Activated T-helper 2 cell treated with anti-CD3 and anti-CD28 coated beads, Interferon-gamma antibody, Interleukin-2, Interleukin-4, amounts not matched to agents 10 μg/mL and 5 μg/mL and 100 μg/mL, durations not matched to agents 14 hours and 24 hours and 36 hours (primary cell): ENCODE measurements around the gene NHERF1. TPM values are rescaled to one million over a fixed set of nuclear protein-coding genes. Genes with fewer than 3 reads are reported as not detected.
A peak's percentile ranks its signal among the peaks of the same experiment; 100 is the strongest.

Experiments
- DNase-seq: peaks from one replicate; pipeline ENCODE4 v3.0.0; 2021; ENCODE audit warnings: low spot score
- H3K27ac Mint-ChIP-seq: one replicate; pipeline ENCODE4 v1.8.0; 2021; ENCODE audit warnings: mixed read lengths
- H3K27me3 Mint-ChIP-seq: one replicate; pipeline ENCODE4 v1.8.0; 2021; ENCODE audit warnings: low read depth, mixed read lengths
- H3K36me3 Mint-ChIP-seq: one replicate; pipeline ENCODE4 v1.8.0; 2021; ENCODE audit warnings: low read depth, mixed read lengths
- H3K4me1 Mint-ChIP-seq: one replicate; pipeline ENCODE4 v1.8.0; 2021; ENCODE audit warnings: low read depth, mixed read lengths
- H3K4me3 Mint-ChIP-seq: one replicate; pipeline ENCODE4 v1.8.0; 2021; ENCODE audit warnings: low read depth, mild to moderate bottlenecking, moderate library complexity, mixed read lengths
- H3K9me3 Mint-ChIP-seq: one replicate; pipeline ENCODE4 v1.8.0; 2021; ENCODE audit warnings: mixed read lengths
- intact Hi-C: fragments of 100-400 bp; cut with micrococcal nuclease; formaldehyde crosslinking; loops from one replicate; pipeline ENCODE4 v1.15.1; 2023
- total RNA-seq: library from RNA; stranded (reverse); gene quantifications from 2 replicates; pipeline ENCODE4 v1.2.3, GENCODE V29; 2022

The NHERF1 gene
- total RNA-seq, 1 donor from 2014 or later = 133 TPM

GRCh38 chr17:74768069-74768762 lies 19.8 kb downstream of the NHERF1 start:
- no peak overlapping the region for H3K27ac Mint-ChIP-seq
- H3K9me3 Mint-ChIP-seq = no peaks in the 10 kb centered on the region
- no peak for DNase-seq
- peaks cover 58% of the 10 kb centered on the region for H3K36me3 Mint-ChIP-seq
- H3K4me3 Mint-ChIP-seq = no peak overlapping the region
- peaks cover 13% of the 10 kb centered on the region for H3K4me1 Mint-ChIP-seq
- no peaks in the 10 kb centered on the region for H3K27me3 Mint-ChIP-seq
- intact Hi-C loops = no loop called here

- DNase-seq = no peak
- intact Hi-C loops = no loop called here
- peaks cover 61% of the 10 kb centered on the region for H3K36me3 Mint-ChIP-seq
- H3K27ac Mint-ChIP-seq = peak overlapping the region; percentile 1
- no peaks in the 10 kb centered on the region for H3K27me3 Mint-ChIP-seq
- H3K4me3 Mint-ChIP-seq = no peak overlapping the region
- no peaks in the 10 kb centered on the region for H3K9me3 Mint-ChIP-seq
- H3K4me1 Mint-ChIP-seq = peaks cover 13% of the 10 kb centered on the region
Measured at GRCh38 chr17:74768763-74769114, 20.3 kb downstream of the NHERF1 start.

GRCh38 chr17:74769266-74769855 lies 20.9 kb downstream of the NHERF1 start:
- Mint-ChIP-seq H3K9me3 (no peaks in the 10 kb centered on the region), H3K36me3 (peaks cover 67% of the 10 kb centered on the region), H3K27ac (no peak overlapping the region), H3K4me1 (peaks cover 18% of the 10 kb centered on the region), H3K4me3 (no peak overlapping the region), H3K27me3 (no peaks in the 10 kb centered on the region)
- intact Hi-C loops = no loop called here
- no peak for DNase-seq

- H3K27ac Mint-ChIP-seq = peak overlapping the region; percentile 43
- no peaks in the 10 kb centered on the region for H3K9me3 Mint-ChIP-seq
- no peak for DNase-seq
- H3K4me1 Mint-ChIP-seq = peaks cover 18% of the 10 kb centered on the region
- H3K27me3 Mint-ChIP-seq = no peaks in the 10 kb centered on the region
- intact Hi-C loops = loop anchor here (1.0 kb wide), 3 partner anchors 22 to 113 kb away; partner anchors contain the start of gene NHERF1
- H3K36me3 Mint-ChIP-seq = peaks cover 63% of the 10 kb centered on the region
- H3K4me3 Mint-ChIP-seq = no peak overlapping the region
Measured at GRCh38 chr17:74769856-74770497, 21.5 kb downstream of the NHERF1 start.

GRCh38 chr17:74770498-74771318 lies 22.3 kb downstream of the NHERF1 start:
- Mint-ChIP-seq H3K9me3 (no peaks in the 10 kb centered on the region), H3K27ac (peak overlapping the region; percentile 43), H3K4me3 (no peak overlapping the region), H3K4me1 (peaks cover 19% of the 10 kb centered on the region), H3K27me3 (no peaks in the 10 kb centered on the region), H3K36me3 (peaks cover 64% of the 10 kb centered on the region)
- intact Hi-C loops = loop anchor here (1.0 kb wide), 3 partner anchors 22 to 113 kb away; partner anchors contain the start of gene NHERF1
- peak; percentile 60 for DNase-seq

GRCh38 chr17:74771319-74771914 lies 23.0 kb downstream of the NHERF1 start:
- H3K36me3 Mint-ChIP-seq = peaks cover 65% of the 10 kb centered on the region
- intact Hi-C loops = no loop called here

GRCh38 chr17:74772053-74772452 lies 23.6 kb downstream of the NHERF1 start:
- H3K27me3 Mint-ChIP-seq = no peaks in the 10 kb centered on the region
- intact Hi-C loops = no loop called here
- no peaks in the 10 kb centered on the region for H3K9me3 Mint-ChIP-seq
- H3K27ac Mint-ChIP-seq = no peak overlapping the region
- no peak for DNase-seq
- H3K4me3 Mint-ChIP-seq = no peak overlapping the region
- peaks cover 26% of the 10 kb centered on the region for H3K4me1 Mint-ChIP-seq
- H3K36me3 Mint-ChIP-seq = peaks cover 62% of the 10 kb centered on the region

More at GRCh38 chr17:74771319-74771914, 23.0 kb downstream of the NHERF1 start:
- no peak overlapping the region for H3K4me3 Mint-ChIP-seq
- no peak overlapping the region for H3K27ac Mint-ChIP-seq
- no peaks in the 10 kb centered on the region for H3K9me3 Mint-ChIP-seq
- DNase-seq = no peak
- H3K4me1 Mint-ChIP-seq = peaks cover 23% of the 10 kb centered on the region
- H3K27me3 Mint-ChIP-seq = no peaks in the 10 kb centered on the region

- Mint-ChIP-seq H3K4me1 (peaks cover 36% of the 10 kb centered on the region), H3K4me3 (peak overlapping the region; percentile 59), H3K27ac (peak overlapping the region; percentile 1), H3K9me3 (no peaks in the 10 kb centered on the region), H3K36me3 (peaks cover 59% of the 10 kb centered on the region), H3K27me3 (no peaks in the 10 kb centered on the region)
- no peak for DNase-seq
- intact Hi-C loops = no loop called here
Measured at GRCh38 chr17:74773414-74773813, 25.0 kb downstream of the NHERF1 start.

- no peak for DNase-seq
- no peaks in the 10 kb centered on the region for H3K9me3 Mint-ChIP-seq
- H3K27me3 Mint-ChIP-seq = no peaks in the 10 kb centered on the region
- peaks cover 35% of the 10 kb centered on the region for H3K4me1 Mint-ChIP-seq
- peaks cover 56% of the 10 kb centered on the region for H3K36me3 Mint-ChIP-seq
- peak overlapping the region; percentile 1 for H3K27ac Mint-ChIP-seq
- intact Hi-C loops = no loop called here
- H3K4me3 Mint-ChIP-seq = peak overlapping the region; percentile 59
Measured at GRCh38 chr17:74773871-74774286, 25.5 kb downstream of the NHERF1 start.

GRCh38 chr17:74775409-74776043 lies 27.1 kb downstream of the NHERF1 start:
- intact Hi-C loops = loop anchor here (1.0 kb wide), 1 partner anchor 27 kb away; the partner anchor contains the start of gene NHERF1
- Mint-ChIP-seq H3K4me1 (peaks cover 47% of the 10 kb centered on the region), H3K4me3 (peak overlapping the region; percentile 99)

GRCh38 chr17:74776044-74776962 lies 27.9 kb downstream of the NHERF1 start, which contains the start of gene NAT9:
Gene NAT9, minus strand, starts transcription at chr17:74776345. Its CDS starts 647 bp downstream, at chr17:74775698.
- H3K4me1 Mint-ChIP-seq = peaks cover 48% of the 10 kb centered on the region
- peaks cover 41% of the 10 kb centered on the region for H3K36me3 Mint-ChIP-seq
- peak; percentile 98 for DNase-seq
- peak within 1 kb of the TSS; percentile 90 for H3K27ac Mint-ChIP-seq
- H3K4me3 Mint-ChIP-seq = peak within 1 kb of the TSS; percentile 99
- no peaks in the 10 kb centered on the region for H3K27me3 Mint-ChIP-seq
- intact Hi-C loops = no loop called here
- no peaks in the 10 kb centered on the region for H3K9me3 Mint-ChIP-seq

More at GRCh38 chr17:74775409-74776043, 27.1 kb downstream of the NHERF1 start:
- no peaks in the 10 kb centered on the region for H3K9me3 Mint-ChIP-seq
- peak overlapping the region; percentile 90 for H3K27ac Mint-ChIP-seq
- H3K27me3 Mint-ChIP-seq = no peaks in the 10 kb centered on the region
- peaks cover 46% of the 10 kb centered on the region for H3K36me3 Mint-ChIP-seq
- no peak for DNase-seq
